ENCODE measurements around the gene PTPRF.

PTPRF gene

GRCh38 chr1:43507296-43508295, 23.1 kb upstream of the PTPRF start:
- TF ChIP-seq CTCF (IDR thresholded peaks at IDR 0.05) (no peak), ZFX (IDR thresholded peaks at IDR 0.05; ENCODE audit: borderline replicate concordance) (no peak)
- H3K27ac ChIP-seq, result no peak overlapping the region

- TF ChIP-seq CTCF (IDR thresholded peaks at IDR 0.05), result no peak
- no peak for TF ChIP-seq ZFX (IDR thresholded peaks at IDR 0.05; ENCODE audit: borderline replicate concordance)
- H3K27ac ChIP-seq, result no peak overlapping the region
Observed at GRCh38 chr1:43509007-43509739, 21.5 kb upstream of the PTPRF start.

GRCh38 chr1:43509740-43510375, 20.8 kb upstream of the PTPRF start:
- no peak overlapping the region for H3K27ac ChIP-seq
- TF ChIP-seq ZFX (IDR thresholded peaks at IDR 0.05; ENCODE audit: borderline replicate concordance), result no peak
- TF ChIP-seq CTCF (IDR thresholded peaks at IDR 0.05), result no peak

- TF ChIP-seq CTCF (IDR thresholded peaks at IDR 0.05) (no peak), ZFX (IDR thresholded peaks at IDR 0.05; ENCODE audit: borderline replicate concordance) (no peak)
- no peak overlapping the region for H3K27ac ChIP-seq
Observed at GRCh38 chr1:43510621-43511020, 20.1 kb upstream of the PTPRF start.

- H3K27ac ChIP-seq, result no peak overlapping the region
- TF ChIP-seq ZFX (IDR thresholded peaks at IDR 0.05; ENCODE audit: borderline replicate concordance) (no peak), CTCF (IDR thresholded peaks at IDR 0.05) (no peak)
Observed at GRCh38 chr1:43511394-43511793, 19.3 kb upstream of the PTPRF start.

GRCh38 chr1:43512133-43512532, 18.6 kb upstream of the PTPRF start:
- TF ChIP-seq CTCF (IDR thresholded peaks at IDR 0.05) (no peak), ZFX (IDR thresholded peaks at IDR 0.05; ENCODE audit: borderline replicate concordance) (no peak)
- no peak overlapping the region for H3K27ac ChIP-seq

Data from 22Rv1 (cell line).